ENCODE data around the gene ZBTB20. TPM values are rescaled to one million over a fixed set of nuclear protein-coding genes. Genes with fewer than 3 reads are reported as not detected.

Gene ZBTB20
- total and polyA plus RNA-seq, 2 of the 4 experiments (the other 2 are of a cell fraction) = 0.75 to 14.7 TPM

DNA sequence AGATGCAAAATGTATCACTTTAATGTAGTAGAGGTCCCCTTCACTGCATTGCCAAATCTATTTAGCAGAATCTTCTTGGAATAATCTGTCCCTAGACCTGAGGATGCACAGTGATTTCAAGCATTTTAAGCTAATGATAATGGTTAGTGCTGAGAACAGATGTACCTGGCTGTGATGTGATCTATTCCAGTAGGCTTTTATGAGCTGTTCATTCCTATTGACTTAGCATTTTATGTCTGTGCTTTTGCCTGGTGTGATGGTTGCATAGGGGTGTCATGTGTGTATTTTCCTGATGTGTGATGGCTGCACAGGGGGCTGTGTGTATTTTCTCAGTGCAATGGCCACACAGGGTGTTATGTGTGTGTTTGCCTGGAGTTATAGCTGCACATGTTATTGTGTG, 580.3 kb downstream of the ZBTB20 start:
- H3K27me3 ChIP-seq (ENCODE audit: control insufficient read depth, insufficient read depth, low read length) = no peaks in the 10 kb centered on the region
- ATAC-seq (ENCODE audit: low read depth) = no peak
- H3K79me1 ChIP-seq (ENCODE audit: low read depth in 1 of 2, low read length in 2 of 2) = peaks cover 11 to 33% of the 10 kb centered on the region in 2 experiments
- H3K4ac ChIP-seq (ENCODE audit: low read depth, low read length) = no peak overlapping the region
- no peak overlapping the region for H2AK9ac ChIP-seq (replicated peaks; ENCODE audit: low read depth, low read length, poor library complexity)
- H3K9me1 ChIP-seq (ENCODE audit: insufficient read depth, low read length) = peaks cover 4% of the 10 kb centered on the region
- no peak overlapping the region for H3K56ac ChIP-seq (ENCODE audit: extremely low read depth, insufficient read depth, low read length)
- H2AK5ac ChIP-seq (ENCODE audit: low read depth, low read length) = no peak overlapping the region
- H3K4me1 ChIP-seq (ENCODE audit: control insufficient read depth, insufficient read depth, low read length) = peaks cover 4% of the 10 kb centered on the region; the same call in 1 of the 2 replicates
- in situ Hi-C loops (cut with MboI; ENCODE audit: low sequenced_read_pairs) (no loop called here), dilution Hi-C loops (cut with HindIII; ENCODE audit: low sequenced_read_pairs, unreplicated experiment) (no loop called here), intact Hi-C loops (cut with micrococcal nuclease) (no loop called here)
- H4K5ac ChIP-seq (ENCODE audit: low read depth, low read length) = no peak overlapping the region
- no peaks in the 10 kb centered on the region for H3K9me3 ChIP-seq (ENCODE audit: control insufficient read depth, insufficient read depth, low read length)
- TF ChIP-seq RAD21 (IDR thresholded peaks at IDR 0.05; ENCODE audit: low read length) (no peak), FOS (IDR thresholded peaks at IDR 0.05; ENCODE audit: low read depth, low read length) (no peak), MAZ (IDR thresholded peaks at IDR 0.05; ENCODE audit: borderline replicate concordance, low read depth, low read length) (no peak), BHLHE40 (IDR thresholded peaks at IDR 0.05; ENCODE audit: low read depth, low read length) (no peak), MAFK (IDR thresholded peaks at IDR 0.05; ENCODE audit: low read depth, low read length) (no peak), SMC3 (IDR thresholded peaks at IDR 0.05; ENCODE audit: low read depth, low read length) (no peak), RCOR1 (IDR thresholded peaks at IDR 0.05; ENCODE audit: insufficient replicate concordance, low read length) (no peak), RFX5 (IDR thresholded peaks at IDR 0.05; ENCODE audit: low read depth, low read length) (no peak), MXI1 (IDR thresholded peaks at IDR 0.05; ENCODE audit: borderline replicate concordance, low read depth, low read length) (no peak), CHD1 (IDR thresholded peaks at IDR 0.05; ENCODE audit: low read depth, low read length) (no peak), POLR2A (IDR thresholded peaks at IDR 0.05; ENCODE audit: low read depth, low read length) (no peak), NFE2L2 (IDR thresholded peaks at IDR 0.05; ENCODE audit: low read depth, low read length) (no peak), CEBPB (IDR thresholded peaks at IDR 0.05; ENCODE audit: low read depth, low read length) (no peak)
- TF ChIP-seq, protein P1, sequence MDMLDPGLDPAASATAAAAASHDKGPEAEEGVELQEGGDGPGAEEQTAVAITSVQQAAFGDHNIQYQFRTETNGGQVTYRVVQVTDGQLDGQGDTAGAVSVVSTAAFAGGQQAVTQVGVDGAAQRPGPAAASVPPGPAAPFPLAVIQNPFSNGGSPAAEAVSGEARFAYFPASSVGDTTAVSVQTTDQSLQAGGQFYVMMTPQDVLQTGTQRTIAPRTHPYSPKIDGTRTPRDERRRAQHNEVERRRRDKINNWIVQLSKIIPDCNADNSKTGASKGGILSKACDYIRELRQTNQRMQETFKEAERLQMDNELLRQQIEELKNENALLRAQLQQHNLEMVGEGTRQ (IDR thresholded peaks at IDR 0.05; ENCODE audit: low read depth, low read length) = no peak
- TF ChIP-seq, protein P2, sequence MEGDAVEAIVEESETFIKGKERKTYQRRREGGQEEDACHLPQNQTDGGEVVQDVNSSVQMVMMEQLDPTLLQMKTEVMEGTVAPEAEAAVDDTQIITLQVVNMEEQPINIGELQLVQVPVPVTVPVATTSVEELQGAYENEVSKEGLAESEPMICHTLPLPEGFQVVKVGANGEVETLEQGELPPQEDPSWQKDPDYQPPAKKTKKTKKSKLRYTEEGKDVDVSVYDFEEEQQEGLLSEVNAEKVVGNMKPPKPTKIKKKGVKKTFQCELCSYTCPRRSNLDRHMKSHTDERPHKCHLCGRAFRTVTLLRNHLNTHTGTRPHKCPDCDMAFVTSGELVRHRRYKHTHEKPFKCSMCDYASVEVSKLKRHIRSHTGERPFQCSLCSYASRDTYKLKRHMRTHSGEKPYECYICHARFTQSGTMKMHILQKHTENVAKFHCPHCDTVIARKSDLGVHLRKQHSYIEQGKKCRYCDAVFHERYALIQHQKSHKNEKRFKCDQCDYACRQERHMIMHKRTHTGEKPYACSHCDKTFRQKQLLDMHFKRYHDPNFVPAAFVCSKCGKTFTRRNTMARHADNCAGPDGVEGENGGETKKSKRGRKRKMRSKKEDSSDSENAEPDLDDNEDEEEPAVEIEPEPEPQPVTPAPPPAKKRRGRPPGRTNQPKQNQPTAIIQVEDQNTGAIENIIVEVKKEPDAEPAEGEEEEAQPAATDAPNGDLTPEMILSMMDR (conservative IDR thresholded peaks at IDR 0.05; ENCODE audit: low read depth, low read length) = no peak
- no peak overlapping the region for H2BK120ac ChIP-seq (ENCODE audit: low read depth, low read length)
- H2BK20ac ChIP-seq (ENCODE audit: low read depth, low read length) = no peak overlapping the region
- H4K8ac ChIP-seq (ENCODE audit: low read depth in 2 of 2, low read length in 2 of 2) = no peak overlapping the region
- H4K20me1 ChIP-seq (ENCODE audit: insufficient read depth, low read length) = 0 out of 2 replicates have a peak, but pooled peaks cover 4% of the 10 kb centered on the region
- BruUV-seq (replicated peaks) = no TSS peak
- no peak overlapping the region for H2AFZ ChIP-seq (replicated peaks; ENCODE audit: low read length, poor library complexity)
- H3K23ac ChIP-seq (ENCODE audit: low read depth, low read length) = no peak overlapping the region
- no peak overlapping the region for H3K18ac ChIP-seq (ENCODE audit: low read depth, low read length)
- CTCF ChIA-PET = interaction anchor here (0.5 kb wide), 1 partner anchor 180 kb away, joined by 3 read pairs; no protein-coding TSS in a partner anchor
- no peak overlapping the region for H3K4me3 ChIP-seq (ENCODE audit: insufficient read depth, low read depth, low read length)
- H3K9ac ChIP-seq (ENCODE audit: low read depth, low read length) = no peak overlapping the region
- H2BK5ac ChIP-seq (ENCODE audit: low read depth, low read length, poor library complexity, severe bottlenecking) = no peak overlapping the region
- no peaks in the 10 kb centered on the region for H3K36me3 ChIP-seq (ENCODE audit: control insufficient read depth, insufficient read depth, low read length)
- DNase-seq = no peak
- POLR2A ChIA-PET (ENCODE audit: unreplicated experiment) = no interaction called here
- H4K91ac ChIP-seq (ENCODE audit: insufficient read depth, low read depth, low read length) = no peak overlapping the region
- no peak overlapping the region for H3K14ac ChIP-seq (replicated peaks; ENCODE audit: low read depth, low read length)
- H2BK15ac ChIP-seq (ENCODE audit: low read depth, low read length) = no peak overlapping the region
- H3K27ac ChIP-seq (ENCODE audit: insufficient read depth, low read length) = no peak overlapping the region
- H3K4me2 ChIP-seq (ENCODE audit: low read depth, low read length) = no peak overlapping the region

All from IMR-90 (cell line).